Urothelium cell line (cell line): Measurements from ENCODE around the gene TBC1D9.
A peak's percentile ranks its signal among the peaks of the same experiment; 100 is the strongest.
"Not testable (repeated sequence)": the region's sequence is repeated elsewhere in the genome, so short reads cannot be mapped to it uniquely, and the experiment has no call there.

Source experiments
- DNase-seq: peaks from one replicate; pipeline ENCODE4 v3.0.0; 2011; ENCODE audit warnings: low spot score, mixed read lengths
- FAIRE-seq: peaks from 2 replicates; lab custom pipeline; 2011; peaks lifted over from hg19 to GRCh38; lab: Jason Lieb, UNC

Gene TBC1D9

GRCh38 chr4:140756319-140757231 is at the start of gene TBC1D9:
Gene TBC1D9 (minus strand): TSS chr4:140756385. CDS start chr4:140756045, 340 bp downstream.
- FAIRE-seq = peak; percentile 69
- DNase-seq = peak; percentile 68

GRCh38 chr4:140805293-140805692 is 49.1 kb upstream of the TBC1D9 start:
- FAIRE-seq = no peak
- DNase-seq = no peak

GRCh38 chr4:140802591-140802990 is 46.4 kb upstream of the TBC1D9 start:
- DNase-seq (no peak), FAIRE-seq (no peak)

- no peak for DNase-seq
- FAIRE-seq = no peak
Observed at GRCh38 chr4:140800666-140801065, 44.5 kb upstream of the TBC1D9 start.

- no peak for DNase-seq
- no peak for FAIRE-seq
Observed at GRCh38 chr4:140799686-140800225, 43.6 kb upstream of the TBC1D9 start.

GRCh38 chr4:140793291-140793690 is 37.1 kb upstream of the TBC1D9 start:
- DNase-seq (no peak), FAIRE-seq (no peak)

- no peak for DNase-seq
- no peak for FAIRE-seq
Observed at GRCh38 chr4:140790765-140791164, 34.6 kb upstream of the TBC1D9 start.

- FAIRE-seq (no peak), DNase-seq (no peak)
Observed at GRCh38 chr4:140790171-140790570, 34.0 kb upstream of the TBC1D9 start.

GRCh38 chr4:140789759-140790158 is 33.6 kb upstream of the TBC1D9 start:
- no peak for DNase-seq
- FAIRE-seq = no peak

- DNase-seq, FAIRE-seq: not testable (repeated sequence)
Observed at GRCh38 chr4:140782787-140783186, 26.6 kb upstream of the TBC1D9 start.

GRCh38 chr4:140781596-140781995 is 25.4 kb upstream of the TBC1D9 start:
- FAIRE-seq (no peak), DNase-seq (no peak)

- DNase-seq = no peak
- no peak for FAIRE-seq
Observed at GRCh38 chr4:140777894-140778293, 21.7 kb upstream of the TBC1D9 start.

- no peak for FAIRE-seq
- DNase-seq = no peak
Observed at GRCh38 chr4:140777386-140777785, 21.2 kb upstream of the TBC1D9 start.

GRCh38 chr4:140776556-140776955 is 20.4 kb upstream of the TBC1D9 start:
- DNase-seq = no peak
- FAIRE-seq = no peak

GRCh38 chr4:140774956-140775355 is 18.8 kb upstream of the TBC1D9 start:
- no peak for DNase-seq
- no peak for FAIRE-seq

GRCh38 chr4:140774510-140774909 is 18.3 kb upstream of the TBC1D9 start:
- no peak for DNase-seq
- FAIRE-seq = no peak

- no peak for DNase-seq
- FAIRE-seq = no peak
Observed at GRCh38 chr4:140769209-140769608, 13.0 kb upstream of the TBC1D9 start.

GRCh38 chr4:140764785-140765392 is 8.7 kb upstream of the TBC1D9 start:
- no peak for DNase-seq
- no peak for FAIRE-seq

- DNase-seq (no peak), FAIRE-seq (no peak)
Observed at GRCh38 chr4:140762202-140762601, 6.0 kb upstream of the TBC1D9 start.

- DNase-seq (peak; percentile 21), FAIRE-seq (no peak)
Observed at GRCh38 chr4:140757232-140757630, 1.0 kb upstream of the TBC1D9 start.

GRCh38 chr4:140755774-140756318 is 339 bp downstream of the TBC1D9 start:
- DNase-seq (peak; percentile 62), FAIRE-seq (no peak)
